Measurements from ENCODE around the gene FAM53A.

Gene FAM53A

GRCh38 chr4:1691737-1692373, 7.7 kb upstream of the FAM53A start (continued):
- no peak for TF ChIP-seq ZNF23 (tag by site-specific recombination; IDR thresholded peaks at IDR 0.05; ENCODE audit: borderline replicate concordance)
- no peak for TF ChIP-seq KLF7 (tag by site-specific recombination; IDR thresholded peaks at IDR 0.05; ENCODE audit: borderline replicate concordance)
- TF ChIP-seq ZBTB17 (tag by site-specific recombination; IDR thresholded peaks at IDR 0.05): no peak
- no peak for TF ChIP-seq KLF16 (tag by site-specific recombination; IDR thresholded peaks at IDR 0.05)
- TF ChIP-seq ZBTB21 (tag by site-specific recombination; IDR thresholded peaks at IDR 0.05): no peak
- no peak for TF ChIP-seq ZNF555 (tag by site-specific recombination; conservative IDR thresholded peaks at IDR 0.05)
- TF ChIP-seq, protein P1, sequence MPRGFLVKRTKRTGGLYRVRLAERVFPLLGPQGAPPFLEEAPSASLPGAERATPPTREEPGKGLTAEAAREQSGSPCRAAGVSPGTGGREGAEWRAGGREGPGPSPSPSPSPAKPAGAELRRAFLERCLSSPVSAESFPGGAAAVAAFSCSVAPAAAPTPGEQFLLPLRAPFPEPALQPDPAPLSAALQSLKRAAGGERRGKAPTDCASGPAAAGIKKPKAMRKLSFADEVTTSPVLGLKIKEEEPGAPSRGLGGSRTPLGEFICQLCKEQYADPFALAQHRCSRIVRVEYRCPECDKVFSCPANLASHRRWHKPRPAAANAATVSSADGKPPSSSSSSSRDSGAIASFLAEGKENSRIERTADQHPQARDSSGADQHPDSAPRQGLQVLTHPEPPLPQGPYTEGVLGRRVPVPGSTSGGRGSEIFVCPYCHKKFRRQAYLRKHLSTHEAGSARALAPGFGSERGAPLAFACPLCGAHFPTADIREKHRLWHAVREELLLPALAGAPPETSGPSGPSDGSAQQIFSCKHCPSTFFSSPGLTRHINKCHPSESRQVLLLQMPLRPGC (tag by site-specific recombination; IDR thresholded peaks at IDR 0.05): no peak
- no peak for TF ChIP-seq EGR2 (tag by site-specific recombination; IDR thresholded peaks at IDR 0.05; ENCODE audit: low read depth)
- TF ChIP-seq ZNF362 (tag by site-specific recombination; IDR thresholded peaks at IDR 0.05): no peak
- no peak for TF ChIP-seq ZFHX2 (tag by site-specific recombination; conservative IDR thresholded peaks at IDR 0.05)

GRCh38 chr4:1690698-1691097, 6.6 kb upstream of the FAM53A start:
- POLR2A ChIA-PET: interaction anchor here (0.6 to 1.6 kb wide), 4 partner anchors 18 to 208 kb away, joined by 3 to 5 read pairs (median 4); partner anchors contain the start of gene TMEM129
- no peak overlapping the region for H3K27ac ChIP-seq (ENCODE audit: extremely low read depth, low read depth, low read length)
- no peaks in the 10 kb centered on the region for H3K9me3 ChIP-seq (ENCODE audit: control insufficient read depth, insufficient read depth, low read depth, low read length)
- no peak overlapping the region for H3K4me3 ChIP-seq (ENCODE audit: low read depth, low read length)
- TF ChIP-seq SALL2 (tag by site-specific recombination; IDR thresholded peaks at IDR 0.05; ENCODE audit: borderline replicate concordance) (no peak), ZNF324 (tag by site-specific recombination; IDR thresholded peaks at IDR 0.05) (no peak), ZNF266 (tag by site-specific recombination; IDR thresholded peaks at IDR 0.05; ENCODE audit: low read depth) (no peak), ZNF555 (tag by site-specific recombination; conservative IDR thresholded peaks at IDR 0.05) (no peak), ZFP3 (tag by site-specific recombination; IDR thresholded peaks at IDR 0.05; ENCODE audit: low read depth) (no peak), MEIS1 (CRISPR knock-in tag; IDR thresholded peaks at IDR 0.05; ENCODE audit: borderline replicate concordance) (no peak), ZNF354C (tag by site-specific recombination; IDR thresholded peaks at IDR 0.05; ENCODE audit: borderline replicate concordance, low read depth) (no peak), KLF7 (tag by site-specific recombination; IDR thresholded peaks at IDR 0.05; ENCODE audit: borderline replicate concordance) (no peak), HOXD13 (CRISPR knock-in tag; IDR thresholded peaks at IDR 0.05; ENCODE audit: borderline replicate concordance) (no peak), ZNF433 (tag by site-specific recombination; IDR thresholded peaks at IDR 0.05; ENCODE audit: low read depth) (no peak), REPIN1 (tag by site-specific recombination; IDR thresholded peaks at IDR 0.05; ENCODE audit: low read depth) (no peak), ZNF2 (tag by site-specific recombination; IDR thresholded peaks at IDR 0.05) (no peak)
- TF ChIP-seq, protein P2, sequence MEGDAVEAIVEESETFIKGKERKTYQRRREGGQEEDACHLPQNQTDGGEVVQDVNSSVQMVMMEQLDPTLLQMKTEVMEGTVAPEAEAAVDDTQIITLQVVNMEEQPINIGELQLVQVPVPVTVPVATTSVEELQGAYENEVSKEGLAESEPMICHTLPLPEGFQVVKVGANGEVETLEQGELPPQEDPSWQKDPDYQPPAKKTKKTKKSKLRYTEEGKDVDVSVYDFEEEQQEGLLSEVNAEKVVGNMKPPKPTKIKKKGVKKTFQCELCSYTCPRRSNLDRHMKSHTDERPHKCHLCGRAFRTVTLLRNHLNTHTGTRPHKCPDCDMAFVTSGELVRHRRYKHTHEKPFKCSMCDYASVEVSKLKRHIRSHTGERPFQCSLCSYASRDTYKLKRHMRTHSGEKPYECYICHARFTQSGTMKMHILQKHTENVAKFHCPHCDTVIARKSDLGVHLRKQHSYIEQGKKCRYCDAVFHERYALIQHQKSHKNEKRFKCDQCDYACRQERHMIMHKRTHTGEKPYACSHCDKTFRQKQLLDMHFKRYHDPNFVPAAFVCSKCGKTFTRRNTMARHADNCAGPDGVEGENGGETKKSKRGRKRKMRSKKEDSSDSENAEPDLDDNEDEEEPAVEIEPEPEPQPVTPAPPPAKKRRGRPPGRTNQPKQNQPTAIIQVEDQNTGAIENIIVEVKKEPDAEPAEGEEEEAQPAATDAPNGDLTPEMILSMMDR (tag by site-specific recombination; IDR thresholded peaks at IDR 0.05): no peak
- TF ChIP-seq, protein P3, sequence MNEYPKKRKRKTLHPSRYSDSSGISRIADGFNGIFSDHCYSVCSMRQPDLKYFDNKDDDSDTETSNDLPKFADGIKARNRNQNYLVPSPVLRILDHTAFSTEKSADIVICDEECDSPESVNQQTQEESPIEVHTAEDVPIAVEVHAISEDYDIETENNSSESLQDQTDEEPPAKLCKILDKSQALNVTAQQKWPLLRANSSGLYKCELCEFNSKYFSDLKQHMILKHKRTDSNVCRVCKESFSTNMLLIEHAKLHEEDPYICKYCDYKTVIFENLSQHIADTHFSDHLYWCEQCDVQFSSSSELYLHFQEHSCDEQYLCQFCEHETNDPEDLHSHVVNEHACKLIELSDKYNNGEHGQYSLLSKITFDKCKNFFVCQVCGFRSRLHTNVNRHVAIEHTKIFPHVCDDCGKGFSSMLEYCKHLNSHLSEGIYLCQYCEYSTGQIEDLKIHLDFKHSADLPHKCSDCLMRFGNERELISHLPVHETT (tag by site-specific recombination; IDR thresholded peaks at IDR 0.05): no peak
- TF ChIP-seq, protein P4, sequence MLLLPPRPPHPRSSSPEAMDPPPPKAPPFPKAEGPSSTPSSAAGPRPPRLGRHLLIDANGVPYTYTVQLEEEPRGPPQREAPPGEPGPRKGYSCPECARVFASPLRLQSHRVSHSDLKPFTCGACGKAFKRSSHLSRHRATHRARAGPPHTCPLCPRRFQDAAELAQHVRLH (tag by site-specific recombination; IDR thresholded peaks at IDR 0.05): no peak
- CTCF ChIA-PET: interaction anchor here (0.6 to 1.4 kb wide), 3 partner anchors 26 to 56 kb away, joined by 3 to 7 read pairs (median 3); no protein-coding TSS in a partner anchor
- H3K4me1 ChIP-seq (ENCODE audit: control insufficient read depth, insufficient read depth, low read length): no peaks in the 10 kb centered on the region
- H3K36me3 ChIP-seq (ENCODE audit: control insufficient read depth in 2 of 2, insufficient read depth in 1 of 2, low read length in 2 of 2): peaks cover 20 to 54% of the 10 kb centered on the region in 2 experiments

Measured in HEK293 (cell line).